ENCODE results near the gene OR1L4.

Gene OR1L4

GRCh38 chr9:122723690-122724089, at the start of gene OR1L4:
Gene OR1L4 (plus strand): TSS chr9:122723990. CDS start chr9:122723990, 0 bp downstream.
- TF ChIP-seq CTCF (IDR thresholded peaks at IDR 0.05; ENCODE audit: borderline replicate concordance, insufficient read depth, low read depth, low read length): no peak

GRCh38 chr9:122684851-122685250, 38.9 kb upstream of the OR1L4 start:
- no peak for TF ChIP-seq CTCF (IDR thresholded peaks at IDR 0.05; ENCODE audit: borderline replicate concordance, insufficient read depth, low read depth, low read length)
- no peak overlapping the region for H3K4me3 ChIP-seq (ENCODE audit: low read depth, low read length)

More at GRCh38 chr9:122723690-122724089, at the start of gene OR1L4:
- H3K4me3 ChIP-seq (ENCODE audit: low read depth, low read length): no peak within 1 kb of the TSS

GRCh38 chr9:122695696-122696095, 28.1 kb upstream of the OR1L4 start:
- TF ChIP-seq CTCF (IDR thresholded peaks at IDR 0.05; ENCODE audit: borderline replicate concordance, insufficient read depth, low read depth, low read length): no peak
- H3K4me3 ChIP-seq (ENCODE audit: low read depth, low read length): no peak overlapping the region

GRCh38 chr9:122718038-122718437, 5.8 kb upstream of the OR1L4 start:
- H3K4me3 ChIP-seq (ENCODE audit: low read depth, low read length): no peak overlapping the region
- TF ChIP-seq CTCF (IDR thresholded peaks at IDR 0.05; ENCODE audit: borderline replicate concordance, insufficient read depth, low read depth, low read length): no peak

GRCh38 chr9:122719218-122719617, 4.6 kb upstream of the OR1L4 start:
- TF ChIP-seq CTCF (IDR thresholded peaks at IDR 0.05; ENCODE audit: borderline replicate concordance, insufficient read depth, low read depth, low read length): no peak
- no peak overlapping the region for H3K4me3 ChIP-seq (ENCODE audit: low read depth, low read length)

- H3K4me3 ChIP-seq (ENCODE audit: low read depth, low read length): no peak within 1 kb of the TSS
- no peak for TF ChIP-seq CTCF (IDR thresholded peaks at IDR 0.05; ENCODE audit: borderline replicate concordance, insufficient read depth, low read depth, low read length)
These were observed 18.2 kb downstream of the OR1L4 start, which contains the start of gene OR1L6 for GRCh38 chr9:122742003-122742402. Gene OR1L6 (plus strand): TSS chr9:122742303. CDS start chr9:122749848, 7,545 bp downstream.

GRCh38 chr9:122754825-122755224, 31.0 kb downstream of the OR1L4 start:
- no peak for TF ChIP-seq CTCF (IDR thresholded peaks at IDR 0.05; ENCODE audit: borderline replicate concordance, insufficient read depth, low read depth, low read length)
- no peak overlapping the region for H3K4me3 ChIP-seq (ENCODE audit: low read depth, low read length)

Measured in GM12875 (cell line).